Erythroblast (primary cell): ENCODE measurements around the gene TMEM217.

Experiments
- DNase-seq, 2 experiments: peaks; one replicate each; lab custom pipeline; 2025; lab: John Stamatoyannopoulos, UW
- GATA1 ChIP-seq: IDR thresholded peaks from 2 replicates; pipeline ENCODE4 v1.6.1; 2011; ENCODE audit warnings: low read depth, mild to moderate bottlenecking, control low read depth, low read length, moderate library complexity
- POLR2A ChIP-seq: IDR thresholded peaks from 2 replicates; pipeline ENCODE4 v1.6.1; 2011; ENCODE audit warnings: mild to moderate bottlenecking, low read length

Gene TMEM217

DNA sequence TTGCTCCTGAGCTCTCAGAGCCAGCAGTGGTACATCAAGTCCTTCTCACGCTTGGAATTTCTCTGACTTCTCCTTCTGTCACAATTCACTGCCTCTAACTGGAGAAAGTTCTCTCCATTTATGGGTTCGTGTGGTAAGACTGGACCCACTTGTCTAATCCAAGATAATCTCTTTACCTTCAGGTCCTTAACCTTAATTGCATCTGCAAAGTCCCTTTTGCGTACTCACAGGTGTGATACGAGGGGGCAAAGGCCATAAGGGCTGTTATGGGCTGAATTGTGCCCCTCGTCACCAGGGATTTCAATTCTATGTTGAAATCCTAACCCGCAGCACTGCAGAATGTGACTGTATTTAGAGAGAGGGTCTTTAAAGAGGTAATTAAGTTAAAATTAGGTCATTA, 27.8 kb downstream of the TMEM217 start:
- no peak for DNase-seq
- no peak for TF ChIP-seq POLR2A
- TF ChIP-seq GATA1 = no peak

DNA sequence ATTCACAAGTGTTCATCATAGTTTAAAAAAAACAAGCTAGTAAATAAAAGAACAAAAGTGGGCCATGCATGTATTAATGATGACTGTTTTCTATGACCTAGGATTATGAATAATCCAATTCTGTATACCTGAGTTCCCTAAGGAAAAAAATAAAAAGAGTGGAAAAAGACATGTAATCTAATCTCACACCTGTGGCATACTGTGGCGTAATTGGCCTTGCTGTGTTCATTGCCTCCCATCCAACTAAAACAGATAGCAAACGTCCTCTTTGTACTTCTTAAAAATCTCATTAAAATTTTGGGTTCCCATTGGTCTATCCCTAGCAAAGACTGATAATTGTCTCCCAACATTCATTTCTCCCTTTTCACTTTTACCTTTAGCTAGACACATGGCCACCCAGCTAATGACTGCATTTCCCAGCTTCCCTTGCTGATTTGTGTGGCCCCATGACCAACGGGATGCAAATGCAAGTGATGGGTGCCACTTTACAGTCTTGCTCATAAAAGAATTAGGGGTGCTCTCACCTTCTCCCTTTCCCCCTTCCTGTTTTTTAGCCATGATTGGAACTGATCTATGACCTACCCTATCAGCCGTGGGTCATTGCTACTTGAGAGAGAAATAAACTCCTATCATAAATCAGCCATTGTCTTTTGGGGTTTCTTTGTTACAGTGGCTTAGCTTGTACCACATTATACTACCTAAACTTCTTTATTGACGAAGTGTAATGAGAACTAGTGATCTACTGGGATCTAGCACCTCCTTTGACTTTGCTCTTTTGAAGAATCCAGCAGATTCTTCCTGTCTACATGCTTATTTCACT, 32.4 kb downstream of the TMEM217 start:
- TF ChIP-seq GATA1 (no peak), POLR2A (no peak)
- no peak for DNase-seq

DNA sequence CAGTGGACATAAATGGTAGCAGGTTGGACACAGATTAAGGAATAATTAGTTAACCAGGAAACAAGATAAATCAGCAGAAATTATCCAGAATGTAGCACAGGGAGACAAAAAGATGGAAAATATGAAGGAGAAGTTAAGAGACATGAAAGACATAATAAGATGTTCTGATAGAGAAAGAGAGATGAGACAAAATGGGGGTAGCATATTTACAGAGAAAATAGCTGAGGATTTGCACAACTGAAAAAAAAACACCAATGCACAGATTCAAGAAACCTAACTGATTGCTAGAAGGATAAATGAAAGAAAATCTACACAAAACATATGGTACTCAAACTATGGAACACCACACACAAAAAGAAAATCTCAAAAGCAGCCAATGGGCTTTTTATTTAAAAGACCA, 35.0 kb downstream of the TMEM217 start:
- no peak for TF ChIP-seq POLR2A
- TF ChIP-seq GATA1 = no peak
- no peak for DNase-seq

DNA sequence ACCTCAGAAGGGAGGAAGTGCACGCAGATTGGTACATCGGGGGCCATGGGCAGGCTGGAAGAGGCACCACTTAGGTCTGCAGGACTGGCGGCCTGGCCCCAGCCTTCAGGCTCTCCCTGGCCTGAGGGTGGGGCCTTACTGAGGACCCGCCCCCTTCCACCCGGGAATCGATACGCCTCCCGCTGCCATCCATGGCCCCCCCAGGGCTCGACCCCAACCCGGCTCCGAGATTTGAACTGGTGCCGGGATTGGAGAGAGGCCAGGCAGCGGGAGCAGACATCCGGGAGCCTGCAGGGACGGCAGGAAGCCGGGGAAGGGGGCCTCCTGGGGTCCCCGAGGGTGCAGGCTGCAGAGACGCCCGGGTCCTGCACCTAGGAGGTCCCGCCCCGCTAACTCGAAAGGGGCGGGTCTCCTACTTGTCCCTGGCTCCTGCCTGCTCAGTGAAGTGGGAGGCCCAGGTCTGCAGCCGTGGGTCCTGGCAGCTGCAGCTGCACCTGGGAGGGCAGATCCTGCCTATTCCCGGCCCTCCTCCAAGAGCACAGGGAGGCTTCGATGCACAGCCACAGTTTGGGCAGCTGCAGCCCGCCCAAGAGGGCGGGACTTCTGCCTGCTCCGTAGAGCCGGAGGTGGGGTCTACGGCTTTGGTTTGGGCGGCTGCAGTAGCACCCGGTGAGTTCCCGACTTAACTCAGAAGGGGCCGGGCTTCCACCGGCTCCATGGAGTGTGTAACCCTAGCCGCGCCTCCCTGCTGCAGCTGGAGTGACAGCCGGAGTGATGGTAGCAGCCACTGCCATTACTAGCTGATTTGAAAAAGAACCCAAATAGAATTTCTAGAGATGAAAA, 35.6 kb downstream of the TMEM217 start:
- peak; percentile 86 to 87 for DNase-seq
- TF ChIP-seq GATA1 (no peak), POLR2A (no peak)

DNA sequence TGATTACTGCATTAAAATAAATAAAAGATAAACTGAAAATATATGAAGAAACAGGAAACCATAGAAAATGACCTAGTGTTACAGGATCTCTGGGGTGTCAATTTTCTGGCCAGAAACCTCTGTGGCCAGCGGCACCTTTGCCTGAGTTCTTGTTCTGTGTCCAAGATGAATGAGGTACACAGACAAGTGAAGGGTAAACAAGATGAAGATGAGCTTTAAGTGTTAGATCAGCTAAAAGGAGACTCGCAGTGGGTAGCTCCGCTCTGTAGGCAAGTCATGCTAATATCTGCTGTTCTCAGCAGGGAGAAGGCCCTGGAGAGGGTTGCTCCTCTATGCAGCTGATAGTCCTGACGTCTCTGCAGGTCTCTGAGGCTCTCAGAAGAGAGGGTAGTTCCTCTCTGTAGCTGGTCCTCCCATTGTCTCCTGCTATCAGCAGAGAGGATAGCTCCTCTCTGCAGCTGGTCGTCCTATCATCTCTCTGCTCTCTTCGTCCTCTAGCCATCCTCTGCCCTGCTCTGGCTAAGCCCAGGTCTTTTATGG, 36.3 kb downstream of the TMEM217 start:
- no peak for TF ChIP-seq GATA1
- TF ChIP-seq POLR2A = no peak
- DNase-seq = no peak

DNA sequence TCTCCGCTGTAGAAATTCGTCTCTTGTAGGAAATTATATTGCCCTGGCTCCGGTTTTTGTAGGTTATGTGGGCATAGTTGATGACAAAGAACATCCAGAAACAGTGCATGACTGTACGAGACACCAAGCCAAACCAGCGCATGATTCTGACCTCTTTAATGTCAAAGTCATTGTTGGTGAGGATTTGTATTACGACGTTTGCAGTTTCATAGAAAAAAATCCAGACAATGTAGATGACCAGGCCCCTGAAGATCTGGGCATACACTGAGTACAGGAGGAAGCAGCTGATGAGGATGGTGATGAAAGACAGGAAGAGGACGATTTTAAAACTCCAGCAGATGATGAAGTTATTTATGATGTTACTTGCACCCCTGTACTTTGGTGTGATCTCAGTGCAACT, 39.4 kb downstream of the TMEM217 start:
- TF ChIP-seq GATA1 (no peak), POLR2A (no peak)
- DNase-seq = no peak

DNA sequence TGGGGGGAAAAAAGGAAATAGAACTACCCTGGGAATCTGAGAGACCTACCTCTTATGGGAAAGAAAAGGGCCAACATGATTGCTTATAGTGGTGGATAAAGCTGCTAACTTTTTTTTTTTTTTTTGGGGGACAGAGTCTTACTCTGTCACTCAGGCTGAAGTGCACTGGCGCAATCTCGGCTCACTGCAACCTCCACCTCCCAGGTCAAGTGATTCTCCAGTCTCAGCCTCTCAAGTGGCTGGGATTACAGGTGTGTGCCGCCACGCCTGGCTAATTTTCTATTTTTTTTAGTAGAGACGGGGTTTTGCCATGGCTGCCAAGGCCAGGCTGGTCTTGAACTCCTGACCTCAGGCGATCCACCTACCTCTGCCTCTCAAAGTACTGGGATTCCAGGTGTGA, 39.9 kb downstream of the TMEM217 start:
- DNase-seq = no peak
- TF ChIP-seq POLR2A (no peak), GATA1 (no peak)

DNA sequence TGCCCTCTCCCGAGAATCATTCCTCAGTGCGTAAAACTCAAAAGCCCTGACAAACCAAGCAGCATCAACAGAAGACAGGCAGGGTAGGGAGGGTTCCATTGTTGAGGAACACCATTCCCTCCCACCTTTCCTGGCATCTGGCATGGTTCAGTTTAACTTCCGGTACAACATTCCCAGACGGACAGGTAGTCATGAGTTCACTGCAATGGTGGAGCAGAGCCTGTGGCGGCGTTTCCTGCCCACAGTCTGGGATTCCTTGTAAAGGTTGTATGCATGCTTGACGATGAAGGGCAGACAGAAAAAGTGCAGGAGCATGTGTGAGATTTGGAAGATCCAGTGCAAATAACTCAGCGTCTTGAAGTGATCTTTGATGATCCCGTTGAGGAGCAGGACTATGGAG, 45.7 kb downstream of the TMEM217 start:
- no peak for DNase-seq
- TF ChIP-seq GATA1 = no peak
- TF ChIP-seq POLR2A = no peak

DNA sequence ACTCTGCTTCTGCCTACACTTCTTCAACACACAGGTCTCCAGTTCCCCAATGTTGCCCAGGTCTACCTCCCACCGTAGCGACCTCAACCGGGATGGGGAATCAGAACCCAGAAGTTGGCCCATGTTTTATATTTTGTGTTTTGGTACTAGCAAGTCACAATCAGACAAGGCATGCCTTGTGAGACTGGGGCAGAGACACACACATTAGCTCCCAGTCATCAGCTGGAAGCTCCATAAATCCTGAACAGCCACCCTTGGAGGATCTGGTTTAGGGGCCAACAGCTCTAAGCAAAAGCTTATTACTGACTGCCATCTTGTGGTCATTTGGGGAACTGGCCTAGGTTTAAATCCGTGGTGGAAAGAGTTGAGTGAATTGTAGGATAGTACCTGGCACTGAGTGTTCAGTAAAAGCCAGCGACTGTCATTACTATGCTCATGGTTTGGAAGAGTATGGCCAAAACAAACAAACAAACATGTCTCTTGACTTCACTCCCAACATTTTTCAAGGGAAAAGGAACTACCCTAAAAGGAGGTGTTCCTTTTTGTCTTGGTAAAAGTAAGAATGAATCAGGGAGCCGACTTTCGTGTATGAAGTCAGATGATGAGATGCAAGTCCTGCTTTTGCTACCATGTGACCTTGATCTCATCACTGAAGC, 47.5 kb downstream of the TMEM217 start:
- peak; percentile 82 to 93 for DNase-seq
- no peak for TF ChIP-seq GATA1
- TF ChIP-seq POLR2A = no peak

DNA sequence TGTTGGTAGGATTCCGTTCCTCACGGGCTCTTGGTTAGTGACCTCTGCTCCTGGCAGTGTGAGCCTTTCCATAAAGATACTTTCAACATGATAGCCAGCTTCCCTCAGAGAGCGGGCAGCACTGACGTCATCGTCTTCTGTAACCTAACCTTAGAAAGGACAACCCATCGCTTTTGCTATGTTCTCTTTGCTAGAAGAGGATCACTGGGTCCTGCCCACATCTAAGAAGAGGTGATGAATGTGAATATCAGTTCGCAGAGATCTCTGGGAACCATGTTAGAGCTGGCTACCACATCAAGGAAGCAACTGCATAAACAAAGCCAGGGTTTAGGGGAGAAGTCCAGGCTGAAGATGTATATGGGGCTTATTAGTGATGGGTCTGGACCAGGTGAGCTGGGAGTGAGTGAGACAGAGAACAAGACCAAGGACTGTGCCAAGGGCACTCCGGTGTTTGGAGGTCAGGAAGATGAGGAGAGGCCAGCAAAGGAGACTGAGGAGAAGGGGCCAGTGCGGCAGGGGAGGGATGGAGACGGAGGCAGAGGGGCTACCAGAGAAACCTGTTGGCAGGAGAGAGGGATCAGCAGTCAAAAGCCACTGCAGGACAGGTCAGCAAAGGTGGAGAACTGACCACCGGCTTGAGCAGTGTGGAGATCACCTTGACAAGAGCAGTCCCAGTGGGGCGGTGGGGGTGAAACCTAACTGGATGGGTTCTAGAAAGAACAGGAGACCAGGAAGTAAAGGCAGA, 48.3 kb downstream of the TMEM217 start:
- DNase-seq = no peak
- TF ChIP-seq POLR2A (no peak), GATA1 (no peak)

DNA sequence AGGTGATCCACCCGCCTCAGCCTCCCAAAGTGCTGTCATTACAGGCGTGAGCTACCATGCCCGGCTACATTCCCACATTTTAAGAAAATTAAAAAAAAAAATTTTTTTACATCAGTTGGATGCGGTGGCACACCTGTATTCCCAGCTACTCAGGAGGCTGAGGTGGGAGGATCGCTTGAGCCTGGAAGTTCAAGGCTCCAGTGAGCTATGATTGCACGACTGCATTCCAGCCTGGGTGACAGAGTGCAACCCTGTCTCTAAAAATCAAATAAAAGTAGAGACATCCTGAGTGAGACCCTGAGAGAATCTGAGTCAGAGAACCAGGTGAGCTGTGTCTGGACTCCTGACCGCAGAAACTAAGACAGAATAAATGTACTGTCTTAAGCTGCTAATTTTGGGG, 49.2 kb downstream of the TMEM217 start:
- no peak for TF ChIP-seq GATA1
- TF ChIP-seq POLR2A = no peak
- DNase-seq = no peak

DNA sequence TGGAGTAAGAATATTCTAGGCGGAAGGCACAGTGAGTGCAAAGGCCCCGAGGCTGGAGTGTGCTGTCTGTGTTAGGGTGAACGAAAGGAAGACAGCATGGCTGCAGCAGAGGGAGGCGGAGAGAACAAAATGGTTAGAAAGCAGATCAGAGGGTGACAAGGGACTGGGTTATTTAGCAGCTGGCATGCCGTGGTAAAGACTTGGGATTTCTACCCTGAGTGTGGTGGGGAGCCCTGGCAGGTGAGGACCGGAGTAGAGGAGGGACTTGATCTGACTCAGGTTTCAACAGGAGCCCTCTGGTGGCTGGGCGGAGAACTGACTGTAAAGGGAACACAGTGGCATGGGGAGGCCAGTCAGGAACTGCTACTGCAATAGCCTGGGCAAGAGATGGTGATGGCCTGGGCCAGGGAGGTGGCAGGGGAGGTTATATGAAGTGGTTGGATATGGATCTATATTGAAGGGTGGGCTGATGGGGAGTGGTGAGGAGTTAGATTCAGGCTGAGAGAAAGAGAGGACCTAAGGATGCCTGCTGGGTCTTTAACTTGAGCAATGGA, 50.0 kb downstream of the TMEM217 start:
- TF ChIP-seq POLR2A (no peak), GATA1 (no peak)
- peak; percentile 89 to 93 for DNase-seq
